Smooth muscle cell (in vitro differentiated cells): ENCODE data around the gene TTLL4. TPM values are rescaled to one million over a fixed set of nuclear protein-coding genes. Genes with fewer than 3 reads are reported as not detected.

Source experiments
- DNase-seq: peaks from one replicate; lab custom pipeline; 2025; ENCODE audit not compliant: unreplicated experiment; lab: John Stamatoyannopoulos, UW
- H2AFZ ChIP-seq: fragments of 200-600 bp; sonication (generic); 2 replicates; pipeline ENCODE4 v1.6.0; 2016; ENCODE audit warnings: antibody characterized with exemption, low read depth, mild to moderate bottlenecking
- H3F3A ChIP-seq: fragments of 200-600 bp; sonication (generic); 2 replicates; pipeline ENCODE4 v1.6.0; 2017; ENCODE audit warnings: antibody characterized with exemption, low read depth
- H3K27ac ChIP-seq: fragments of 200-600 bp; sonication (generic); 2 replicates; pipeline ENCODE4 v1.5.1; 2016; ENCODE audit warnings: low read depth, mild to moderate bottlenecking
- H3K27me3 ChIP-seq: fragments of 200-600 bp; sonication (generic); 2 replicates; pipeline ENCODE4 v1.6.1; 2016; ENCODE audit warnings: low read depth, mild to moderate bottlenecking
- H3K36me3 ChIP-seq: fragments of 200-600 bp; sonication (generic); 2 replicates; pipeline ENCODE4 v1.5.1; 2016; ENCODE audit warnings: low read depth
- H3K4me1 ChIP-seq: fragments of 200-600 bp; sonication (generic); 2 replicates; pipeline ENCODE4 v1.5.1; 2016; ENCODE audit warnings: low read depth
- H3K4me2 ChIP-seq: fragments of 200-600 bp; sonication (generic); 2 replicates; pipeline ENCODE4 v1.6.0; 2016; ENCODE audit warnings: mild to moderate bottlenecking
- H3K4me3 ChIP-seq: fragments of 200-600 bp; sonication (generic); 2 replicates; pipeline ENCODE4 v1.5.1; 2016; ENCODE audit warnings: mild to moderate bottlenecking
- H3K79me2 ChIP-seq: fragments of 200-600 bp; sonication (generic); 2 replicates; pipeline ENCODE4 v1.6.0; 2016; ENCODE audit warnings: low read depth, mild to moderate bottlenecking
- H3K9ac ChIP-seq: fragments of 200-600 bp; sonication (generic); 2 replicates; pipeline ENCODE4 v1.6.0; 2016; ENCODE audit warnings: low read depth
- H3K9me3 ChIP-seq: fragments of 200-600 bp; sonication (generic); replicated peaks from 2 replicates; pipeline ENCODE4 v1.5.1; 2016; ENCODE audit warnings: low read depth
- H4K20me1 ChIP-seq: fragments of 200-600 bp; sonication (generic); 2 replicates; pipeline ENCODE4 v1.6.0; 2016; ENCODE audit warnings: low read depth
- WGBS: methylation state at CpG from one replicate; pipeline ENCODE4 v1.1.7; 2016; ENCODE audit warnings: low lambda C conversion rate; 5-methylcytosine and 5-hydroxymethylcytosine counted together
- polyA plus RNA-seq: library from polyadenylated mRNA; unstranded; fragments of >200 nt; fragmentation: Nextera tagmentation; extraction: Ambion mirVana; gene quantifications from 2 replicates; pipeline ENCODE4 v1.2.1, GENCODE V29; 2016
- total RNA-seq: library from RNA; depleted of rRNA; stranded (reverse); fragments of >200 nt; gene quantifications from 2 replicates; pipeline ENCODE4 v1.2.3, GENCODE V29; 2014
- TF ChIP-seq, protein P1 (sequence below): fragments of 200-600 bp; sonication (generic); IDR thresholded peaks from 2 replicates; pipeline ENCODE4 v1.5.1; 2017; ENCODE audit warnings: borderline replicate concordance, mild to moderate bottlenecking, antibody characterized with exemption; ENCODE audit not compliant: insufficient read depth, poor library complexity, severe bottlenecking

The TTLL4 gene
- total and polyA plus RNA-seq, 2 experiments from 2014 or later, result 21.5 to 22.5 TPM

DNA sequence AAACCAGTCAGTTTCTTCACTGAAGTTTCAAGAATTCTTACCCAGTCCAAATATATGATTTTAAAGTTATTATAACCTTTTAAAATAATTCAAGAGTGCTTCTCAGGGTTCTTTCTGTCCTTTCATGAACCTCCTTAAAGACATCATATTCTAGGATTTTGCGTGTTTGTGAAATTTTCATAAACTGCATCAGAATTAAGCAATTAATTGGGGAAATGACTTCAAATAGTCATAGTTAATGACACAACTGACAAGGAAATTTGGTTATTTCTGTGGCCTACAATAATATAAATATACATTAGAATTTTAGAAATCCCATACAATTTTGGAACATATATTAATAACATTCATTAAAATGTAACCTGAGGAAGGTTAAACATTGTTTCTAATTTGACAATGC, 81.8 kb downstream of the TTLL4 start:
- 100% methylated on average over 1 of the region's 1 CpG for WGBS
- TF ChIP-seq, protein P1, sequence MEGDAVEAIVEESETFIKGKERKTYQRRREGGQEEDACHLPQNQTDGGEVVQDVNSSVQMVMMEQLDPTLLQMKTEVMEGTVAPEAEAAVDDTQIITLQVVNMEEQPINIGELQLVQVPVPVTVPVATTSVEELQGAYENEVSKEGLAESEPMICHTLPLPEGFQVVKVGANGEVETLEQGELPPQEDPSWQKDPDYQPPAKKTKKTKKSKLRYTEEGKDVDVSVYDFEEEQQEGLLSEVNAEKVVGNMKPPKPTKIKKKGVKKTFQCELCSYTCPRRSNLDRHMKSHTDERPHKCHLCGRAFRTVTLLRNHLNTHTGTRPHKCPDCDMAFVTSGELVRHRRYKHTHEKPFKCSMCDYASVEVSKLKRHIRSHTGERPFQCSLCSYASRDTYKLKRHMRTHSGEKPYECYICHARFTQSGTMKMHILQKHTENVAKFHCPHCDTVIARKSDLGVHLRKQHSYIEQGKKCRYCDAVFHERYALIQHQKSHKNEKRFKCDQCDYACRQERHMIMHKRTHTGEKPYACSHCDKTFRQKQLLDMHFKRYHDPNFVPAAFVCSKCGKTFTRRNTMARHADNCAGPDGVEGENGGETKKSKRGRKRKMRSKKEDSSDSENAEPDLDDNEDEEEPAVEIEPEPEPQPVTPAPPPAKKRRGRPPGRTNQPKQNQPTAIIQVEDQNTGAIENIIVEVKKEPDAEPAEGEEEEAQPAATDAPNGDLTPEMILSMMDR, result no peak

DNA sequence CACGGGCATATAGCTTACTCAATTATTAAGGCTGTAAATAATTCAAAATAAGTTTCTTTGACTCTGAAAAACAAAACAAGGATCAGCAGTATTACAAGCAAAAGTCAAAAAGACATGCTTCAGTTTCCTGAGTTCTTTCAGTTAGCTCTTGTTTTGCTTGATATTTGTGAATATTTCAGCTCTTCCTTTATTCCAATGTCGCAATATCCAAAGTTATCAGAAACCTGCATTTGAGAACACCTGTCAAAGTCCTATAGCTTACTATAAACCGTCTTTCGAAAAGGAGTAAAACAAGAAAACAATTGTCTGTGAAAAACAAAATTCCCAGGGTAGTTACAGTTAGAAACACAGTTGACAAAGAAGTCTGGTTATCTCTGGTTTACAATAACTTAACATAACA, 86.1 kb downstream of the TTLL4 start:
- 96% methylated on average over 4 of the region's 4 CpGs for WGBS
- Histone ChIP-seq H3K79me2 (no peaks in the 10 kb centered on the region), H3K27ac (no peak overlapping the region), H3K27me3 (no peaks in the 10 kb centered on the region), H3K36me3 (no peaks in the 10 kb centered on the region), H3F3A (no peaks in the 10 kb centered on the region), H3K9me3 (no peaks in the 10 kb centered on the region), H2AFZ (no peak overlapping the region), H3K4me1 (peaks cover 10% of the 10 kb centered on the region), H3K4me2 (no peak overlapping the region), H3K4me3 (no peak overlapping the region), H4K20me1 (no peaks in the 10 kb centered on the region), H3K9ac (no peak overlapping the region)
- TF ChIP-seq, protein P1, result no peak
- DNase-seq, result no peak

More for the DNA sequence above, 81.8 kb downstream of the TTLL4 start:
- DNase-seq, result no peak
- no peaks in the 10 kb centered on the region for H4K20me1 ChIP-seq
- no peaks in the 10 kb centered on the region for H3K79me2 ChIP-seq
- H3F3A ChIP-seq, result no peaks in the 10 kb centered on the region
- no peaks in the 10 kb centered on the region for H3K9me3 ChIP-seq
- no peaks in the 10 kb centered on the region for H3K36me3 ChIP-seq
- H3K27me3 ChIP-seq, result no peaks in the 10 kb centered on the region
- no peak overlapping the region for H3K4me3 ChIP-seq
- H3K4me1 ChIP-seq, result no peaks in the 10 kb centered on the region
- H3K9ac ChIP-seq, result no peak overlapping the region
- no peak overlapping the region for H3K27ac ChIP-seq
- no peak overlapping the region for H2AFZ ChIP-seq
- no peak overlapping the region for H3K4me2 ChIP-seq

GRCh38 chr2:218798767-218799504, 88.3 kb downstream of the TTLL4 start:
- TF ChIP-seq, protein P1, result no peak
- H3K27me3 ChIP-seq, result no peaks in the 10 kb centered on the region
- H3K36me3 ChIP-seq, result no peaks in the 10 kb centered on the region
- 39% methylated on average over 12 of the region's 12 CpGs for WGBS
- H3K27ac ChIP-seq, result no peak overlapping the region
- H3F3A ChIP-seq, result no peaks in the 10 kb centered on the region
- no peaks in the 10 kb centered on the region for H3K79me2 ChIP-seq
- peaks cover 10% of the 10 kb centered on the region for H3K4me1 ChIP-seq
- peak overlapping the region; percentile 70 for H3K4me2 ChIP-seq
- H3K9me3 ChIP-seq, result no peaks in the 10 kb centered on the region
- peak overlapping the region; percentile 13 for H2AFZ ChIP-seq
- DNase-seq, result no peak
- H4K20me1 ChIP-seq, result no peaks in the 10 kb centered on the region
- H3K4me3 ChIP-seq, result peak overlapping the region; percentile 12
- H3K9ac ChIP-seq, result no peak overlapping the region

DNA sequence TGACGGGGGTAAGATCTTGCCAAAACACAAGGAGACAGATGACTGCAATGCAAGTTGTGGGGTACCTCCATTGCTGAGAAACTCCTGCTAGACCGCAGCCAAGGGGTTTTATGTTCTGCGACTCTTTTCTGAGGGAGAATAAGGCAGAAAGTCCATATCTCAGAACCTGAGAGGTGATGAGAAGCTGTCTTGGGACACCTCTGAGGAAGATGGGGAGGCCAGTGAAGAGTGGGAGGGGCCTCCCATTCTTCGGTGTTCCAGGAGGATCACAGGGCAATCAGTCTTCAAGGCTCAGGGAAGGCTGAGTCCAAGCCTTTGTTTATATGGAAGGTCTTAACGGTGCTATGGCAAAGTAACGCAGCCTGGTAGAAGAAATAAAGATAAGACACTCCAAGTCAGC, 89.4 kb downstream of the TTLL4 start:
- Histone ChIP-seq H3K4me3 (no peak overlapping the region), H4K20me1 (no peaks in the 10 kb centered on the region), H3K9me3 (no peaks in the 10 kb centered on the region), H3K9ac (no peak overlapping the region), H3K36me3 (no peaks in the 10 kb centered on the region), H3F3A (peaks cover 3% of the 10 kb centered on the region), H3K79me2 (no peaks in the 10 kb centered on the region), H2AFZ (no peak overlapping the region), H3K27ac (no peak overlapping the region), H3K4me2 (no peak overlapping the region), H3K27me3 (no peaks in the 10 kb centered on the region), H3K4me1 (peaks cover 10% of the 10 kb centered on the region)
- TF ChIP-seq, protein P1, result no peak
- no peak for DNase-seq
- 57% methylated on average over 6 of the region's 6 CpGs for WGBS
